Activated T-cell treated with anti-CD3 and anti-CD28 coated beads, Interleukin-2, amount 50 U/mL, for 72 hours (primary cell): ENCODE results near the gene EPC2. TPM values are rescaled to one million over a fixed set of nuclear protein-coding genes. Genes with fewer than 3 reads are reported as not detected.
"Not testable (repeated sequence)": the region's sequence is repeated elsewhere in the genome, so short reads cannot be mapped to it uniquely, and the experiment has no call there.

Source experiments
- ATAC-seq, 2 donors: fragments of 150-1000 bp; cut with Tn5 transposase; replicated peaks in 1 of 2; 2 replicates each; pipeline ENCODE4 v1.10.0; 2021; ENCODE audit warnings: moderate library complexity in 2 of 2, mild to moderate bottlenecking in 1 of 2
- DNase-seq, 2 donors: peaks; one replicate each; pipeline ENCODE4 v3.0.0; 2021 to 2022; ENCODE audit warnings: mixed read lengths in 1 of 2
- H3K27ac Mint-ChIP-seq: one replicate; pipeline ENCODE4 v1.8.0; 2022; ENCODE audit warnings: mild to moderate bottlenecking, moderate library complexity, mixed read lengths
- H3K27me3 Mint-ChIP-seq: one replicate; pipeline ENCODE4 v1.8.0; 2022; ENCODE audit warnings: low read depth, mixed read lengths
- H3K36me3 Mint-ChIP-seq, 2 donors: one replicate each; pipeline ENCODE4 v1.8.0; 2022; ENCODE audit warnings: mixed read lengths in 2 of 2, mild to moderate bottlenecking in 1 of 2; ENCODE audit not compliant: insufficient read depth in 2 of 2
- H3K4me1 Mint-ChIP-seq: one replicate; pipeline ENCODE4 v1.8.0; 2022; ENCODE audit warnings: low read depth, mixed read lengths
- H3K4me3 Mint-ChIP-seq, 2 donors: one replicate each; pipeline ENCODE4 v1.8.0; 2022; ENCODE audit warnings: mild to moderate bottlenecking in 2 of 2, mixed read lengths in 2 of 2, moderate library complexity in 2 of 2
- H3K9me3 Mint-ChIP-seq, 2 donors: one replicate each; pipeline ENCODE4 v1.8.0; 2022; ENCODE audit warnings: mixed read lengths in 2 of 2
- total RNA-seq, 2 donors: library from RNA; stranded (reverse); gene quantifications; one replicate each; pipeline ENCODE4 v1.2.3, GENCODE V29; 2022

EPC2 gene
- total RNA-seq, 2 donors from 2014 or later, result 33.2 to 37.2 TPM

DNA sequence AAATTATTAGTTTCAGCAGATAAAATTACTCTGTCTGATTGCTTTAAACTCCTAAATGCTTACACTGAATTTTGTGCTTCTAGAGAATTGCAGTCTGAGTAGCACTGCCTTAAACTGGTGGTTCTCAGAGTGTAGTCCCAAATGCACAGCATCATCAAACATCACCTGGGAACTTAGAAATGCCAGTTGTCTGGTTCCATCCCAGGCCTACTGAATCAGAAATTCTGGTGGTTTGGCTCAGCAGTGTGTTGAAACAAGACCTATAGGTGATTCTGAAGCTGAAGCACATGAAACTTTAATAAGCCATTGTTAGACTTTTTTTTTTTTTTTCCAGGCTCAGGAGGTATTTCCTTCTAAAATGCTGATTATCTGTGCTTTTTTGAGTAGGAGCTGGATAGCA is 22.0 kb downstream of the EPC2 start:
- no peaks in the 10 kb centered on the region for H3K9me3 Mint-ChIP-seq
- H3K36me3 Mint-ChIP-seq, result peaks cover 0 to 10% of the 10 kb centered on the region in 2 donors
- ATAC-seq (peak; percentile 39 to 43), DNase-seq (no peak)
- peaks cover 67% of the 10 kb centered on the region for H3K4me1 Mint-ChIP-seq
- H3K4me3 Mint-ChIP-seq, result peak overlapping the region in 1 of 2 donors; percentile 9
- H3K27ac Mint-ChIP-seq, result no peak overlapping the region
- no peaks in the 10 kb centered on the region for H3K27me3 Mint-ChIP-seq

DNA sequence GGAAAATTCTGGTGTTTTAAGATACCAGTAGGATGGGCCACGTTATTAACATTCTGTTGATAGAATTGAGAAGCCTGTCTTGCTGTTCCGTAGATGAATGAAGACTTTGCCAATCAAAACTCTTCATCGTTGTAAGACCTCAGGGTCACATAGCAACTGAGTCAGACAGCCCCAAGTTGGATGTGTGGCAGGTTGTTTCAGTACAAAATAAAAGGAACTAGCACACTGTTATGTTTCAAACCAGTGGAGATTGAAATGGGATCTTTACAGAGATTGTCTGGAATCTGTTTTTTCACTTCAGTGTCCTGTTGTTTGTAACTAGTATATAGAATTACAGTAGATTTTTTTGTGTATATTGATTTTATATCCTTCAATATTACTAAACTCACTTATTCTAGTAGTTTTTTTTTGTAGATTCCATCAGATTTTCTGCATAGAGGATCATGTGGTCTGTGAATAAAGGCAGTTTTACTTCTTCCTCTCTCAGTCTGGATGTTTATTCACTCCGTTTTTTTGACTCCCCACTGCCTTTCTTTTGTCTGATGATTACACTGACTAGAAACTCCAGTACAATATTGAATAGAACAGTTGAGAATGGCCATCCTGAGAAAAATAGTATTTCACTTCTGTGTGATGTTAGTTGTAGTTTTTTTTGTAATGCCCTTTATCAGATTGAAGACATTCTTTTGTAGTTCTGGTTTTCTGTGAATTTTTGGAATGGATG is 22.7 kb downstream of the EPC2 start:
- no peaks in the 10 kb centered on the region for H3K9me3 Mint-ChIP-seq
- ATAC-seq (peak; percentile 33 to 34), DNase-seq (no peak)
- H3K27ac Mint-ChIP-seq, result peak overlapping the region; percentile 18
- no peaks in the 10 kb centered on the region for H3K27me3 Mint-ChIP-seq
- peaks cover 67% of the 10 kb centered on the region for H3K4me1 Mint-ChIP-seq
- H3K36me3 Mint-ChIP-seq, result peaks cover 0 to 6% of the 10 kb centered on the region in 2 donors
- H3K4me3 Mint-ChIP-seq, result peak overlapping the region in 1 of 2 donors; percentile 9

DNA sequence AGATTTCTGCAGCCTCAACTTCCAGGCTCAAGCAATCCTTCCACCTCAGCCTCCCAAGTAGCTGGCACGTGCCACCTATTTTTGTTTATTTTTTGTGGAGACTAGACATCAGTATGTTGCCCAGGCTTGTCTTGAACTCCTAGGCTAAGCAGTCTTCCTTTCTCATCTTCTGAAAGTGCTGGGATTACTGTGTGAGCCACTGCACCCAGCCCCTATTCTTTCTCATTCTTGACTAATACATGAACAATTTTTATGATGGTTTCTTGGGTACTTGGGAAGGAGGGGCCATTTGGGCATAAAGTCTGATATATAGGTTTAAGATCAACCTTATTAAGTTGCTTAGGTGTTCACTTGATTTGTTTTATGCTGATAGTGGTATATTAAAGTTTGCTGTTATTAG is 26.2 kb downstream of the EPC2 start:
- peaks cover 82% of the 10 kb centered on the region for H3K4me1 Mint-ChIP-seq
- no peak for DNase-seq
- H3K36me3 Mint-ChIP-seq, result peaks cover 3 to 8% of the 10 kb centered on the region in 2 donors
- H3K27me3 Mint-ChIP-seq, result no peaks in the 10 kb centered on the region
- peak overlapping the region; percentile 16 to 33 for H3K4me3 Mint-ChIP-seq
- H3K27ac Mint-ChIP-seq, result peak overlapping the region; percentile 64
- peaks cover 0 to 3% of the 10 kb centered on the region in 2 donors for H3K9me3 Mint-ChIP-seq
- ATAC-seq, result peak in 1 of 2 donors; percentile 17

DNA sequence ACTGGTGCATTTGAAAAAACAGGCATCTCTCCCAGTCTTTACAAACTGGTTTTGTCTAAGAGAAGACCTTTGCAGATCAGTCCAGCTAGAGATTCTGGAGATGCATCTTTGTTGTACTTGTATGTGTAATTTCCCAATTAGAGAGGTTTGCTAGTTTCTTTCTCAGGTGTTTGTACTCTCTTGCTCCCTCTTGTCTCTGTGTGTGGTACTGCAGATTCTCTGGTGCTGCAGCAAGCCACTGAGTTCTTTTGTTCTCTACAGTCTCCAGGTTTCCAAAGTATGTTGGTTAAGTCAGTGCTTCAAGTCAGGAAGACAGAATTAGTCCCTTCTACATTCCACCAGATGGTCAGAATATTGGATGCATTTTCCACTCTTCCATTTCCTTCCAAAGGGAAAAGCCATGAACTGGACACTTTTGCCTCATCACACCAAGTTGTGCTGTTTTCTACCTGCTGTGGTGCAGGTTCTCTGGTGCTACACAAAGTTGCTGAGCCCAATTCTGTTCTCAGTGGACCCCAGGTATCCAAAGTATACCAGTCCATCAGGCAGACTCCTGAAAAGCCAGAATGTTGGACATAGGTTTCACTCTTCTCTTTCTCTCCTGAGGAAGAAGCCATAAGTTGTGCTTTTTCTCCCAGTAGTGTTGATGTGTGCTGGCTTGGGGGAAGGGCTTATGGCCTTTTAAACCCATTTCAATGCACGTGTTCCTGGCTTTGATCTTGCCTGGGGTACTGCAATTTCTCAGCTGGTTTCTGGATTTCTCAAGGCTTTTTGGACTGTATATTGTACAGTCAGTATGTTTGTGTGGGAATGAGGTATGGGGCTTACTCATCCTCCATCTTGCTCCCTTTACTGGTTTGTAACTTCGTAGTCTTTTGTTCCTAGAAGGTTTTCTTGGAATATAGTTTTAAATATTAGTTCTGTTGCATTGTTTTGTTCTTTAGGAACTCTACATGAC is 29.8 kb downstream of the EPC2 start:
- Mint-ChIP-seq H3K4me1 (peaks cover 52% of the 10 kb centered on the region), H3K27ac (peak overlapping the region; percentile 89), H3K4me3 (peak overlapping the region in 1 of 2 donors; percentile 73), H3K9me3 (peaks cover 0 to 3% of the 10 kb centered on the region in 2 donors), H3K36me3 (peaks cover 3 to 8% of the 10 kb centered on the region in 2 donors), H3K27me3 (no peaks in the 10 kb centered on the region)
- peak; percentile 32 to 38 for DNase-seq
- peak; percentile 51 to 66 for ATAC-seq

DNA sequence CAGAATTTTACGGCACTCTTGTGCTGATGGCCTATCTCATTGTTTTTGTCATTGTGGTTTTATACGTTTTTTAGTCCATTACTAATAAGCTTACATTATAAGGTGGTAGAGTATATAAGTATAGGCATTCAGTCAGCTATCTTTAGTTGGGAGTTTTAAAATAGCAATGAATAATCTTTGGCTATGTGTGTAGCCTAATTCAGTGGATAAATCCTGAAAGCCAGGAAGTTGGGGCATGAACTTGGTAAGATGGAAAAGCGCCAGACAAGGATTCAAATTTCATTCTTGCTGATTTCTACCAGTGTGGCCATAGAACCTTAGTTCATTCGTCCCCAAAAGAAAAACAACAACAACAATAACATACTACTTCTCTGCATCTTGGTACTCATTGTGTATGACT is 31.2 kb downstream of the EPC2 start:
- Mint-ChIP-seq H3K36me3 (peaks cover 6 to 7% of the 10 kb centered on the region in 2 donors), H3K4me3 (no peak overlapping the region), H3K4me1 (peaks cover 47% of the 10 kb centered on the region), H3K9me3 (peaks cover 0 to 3% of the 10 kb centered on the region in 2 donors), H3K27me3 (no peaks in the 10 kb centered on the region), H3K27ac (peak overlapping the region; percentile 76)
- ATAC-seq (no peak), DNase-seq (no peak)

DNA sequence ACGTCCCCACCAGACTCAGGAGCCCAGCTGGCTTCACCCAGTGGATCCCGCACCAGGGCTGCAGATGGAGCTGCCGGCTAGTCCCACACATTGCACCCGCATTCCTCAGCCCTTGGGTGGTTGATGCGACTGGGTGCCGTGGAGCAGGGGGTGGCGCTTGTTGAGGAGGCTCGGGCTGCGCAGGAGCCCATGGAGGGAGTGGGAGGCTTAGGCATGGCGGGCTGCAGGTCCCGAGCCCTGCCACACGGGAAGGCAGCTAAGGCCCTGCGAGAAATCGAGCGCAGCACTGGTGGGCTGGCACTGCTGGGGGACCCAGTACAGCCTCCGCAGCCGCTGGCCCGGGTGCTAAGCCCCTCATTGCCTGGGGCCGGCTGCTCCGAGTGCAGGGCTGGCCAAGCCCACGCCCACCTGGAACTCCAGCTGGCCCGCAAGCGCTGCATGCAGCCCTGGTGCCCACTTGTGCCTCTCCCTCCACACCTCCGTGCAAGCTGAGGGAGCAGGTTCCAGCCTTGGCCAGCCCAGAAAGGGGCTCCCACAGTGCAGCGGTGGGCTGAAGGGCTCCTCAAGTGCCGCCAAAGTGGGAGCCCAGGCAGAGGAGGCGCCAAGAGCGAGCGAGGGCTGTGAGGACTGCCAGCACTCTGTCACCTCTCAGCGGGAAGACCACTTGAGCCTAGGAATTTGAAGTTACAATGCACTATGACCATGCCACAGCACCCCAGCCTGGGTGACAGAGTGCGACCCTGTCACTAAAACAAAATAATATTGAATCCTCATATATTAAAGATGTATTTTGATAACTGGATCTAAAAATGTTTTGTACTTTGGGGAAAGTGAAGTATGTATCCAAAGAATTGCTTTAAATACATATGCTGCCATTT is 34.0 kb downstream of the EPC2 start:
- H3K4me3 Mint-ChIP-seq, ATAC-seq, H3K27ac Mint-ChIP-seq, DNase-seq, H3K36me3 Mint-ChIP-seq, H3K27me3 Mint-ChIP-seq, H3K9me3 Mint-ChIP-seq: not testable (repeated sequence)
- H3K4me1 Mint-ChIP-seq, result peaks cover 53% of the 10 kb centered on the region

DNA sequence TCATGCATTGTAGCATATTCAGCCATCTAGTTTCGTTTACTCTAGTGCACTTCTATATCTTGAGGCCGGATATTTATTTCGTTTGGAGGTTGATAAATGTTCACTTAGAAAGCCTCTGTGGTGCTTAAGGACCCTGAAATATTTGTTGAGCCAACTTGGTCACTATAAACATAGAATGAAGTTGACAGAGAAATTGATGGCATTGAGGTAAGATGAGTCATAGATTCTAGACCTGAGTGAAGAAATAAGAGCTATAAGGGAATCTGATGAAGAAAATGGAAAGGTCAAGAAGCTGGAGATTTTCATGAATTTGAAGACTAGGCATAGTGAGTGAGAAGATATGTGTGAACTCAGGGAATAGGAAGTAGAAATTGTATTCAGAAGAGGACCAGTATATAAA is 35.9 kb downstream of the EPC2 start:
- H3K4me1 Mint-ChIP-seq, result peaks cover 49% of the 10 kb centered on the region
- no peaks in the 10 kb centered on the region for H3K27me3 Mint-ChIP-seq
- ATAC-seq, result no peak
- H3K9me3 Mint-ChIP-seq, result peaks cover 0 to 2% of the 10 kb centered on the region in 2 donors
- DNase-seq, result no peak
- H3K36me3 Mint-ChIP-seq, result peaks cover 4 to 5% of the 10 kb centered on the region in 2 donors
- H3K27ac Mint-ChIP-seq, result peak overlapping the region; percentile 2
- H3K4me3 Mint-ChIP-seq, result no peak overlapping the region

DNA sequence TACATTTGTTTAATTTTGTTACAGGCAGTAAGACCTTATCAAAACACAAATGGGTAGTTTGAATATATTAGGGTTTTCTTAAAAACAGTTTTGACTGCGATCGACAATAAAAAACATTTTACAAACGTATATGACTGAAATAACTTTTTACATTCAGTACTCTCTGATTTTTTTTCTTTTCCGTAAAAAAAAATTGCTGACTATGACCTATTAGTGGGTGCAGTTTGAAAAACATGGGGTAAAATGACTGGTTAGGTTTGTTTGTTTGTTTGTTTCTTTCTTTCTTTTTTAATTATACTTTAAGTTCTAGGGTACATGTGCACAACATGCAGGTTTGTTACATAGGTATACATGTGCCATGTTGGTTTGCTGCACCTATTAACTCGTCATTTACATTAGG is 36.9 kb downstream of the EPC2 start:
- Mint-ChIP-seq H3K27ac (no peak overlapping the region), H3K9me3 (peaks cover 0 to 2% of the 10 kb centered on the region in 2 donors), H3K36me3 (peaks cover 4 to 5% of the 10 kb centered on the region in 2 donors), H3K27me3 (no peaks in the 10 kb centered on the region), H3K4me1 (peaks cover 47% of the 10 kb centered on the region), H3K4me3 (no peak overlapping the region)
- ATAC-seq (no peak), DNase-seq (no peak)

DNA sequence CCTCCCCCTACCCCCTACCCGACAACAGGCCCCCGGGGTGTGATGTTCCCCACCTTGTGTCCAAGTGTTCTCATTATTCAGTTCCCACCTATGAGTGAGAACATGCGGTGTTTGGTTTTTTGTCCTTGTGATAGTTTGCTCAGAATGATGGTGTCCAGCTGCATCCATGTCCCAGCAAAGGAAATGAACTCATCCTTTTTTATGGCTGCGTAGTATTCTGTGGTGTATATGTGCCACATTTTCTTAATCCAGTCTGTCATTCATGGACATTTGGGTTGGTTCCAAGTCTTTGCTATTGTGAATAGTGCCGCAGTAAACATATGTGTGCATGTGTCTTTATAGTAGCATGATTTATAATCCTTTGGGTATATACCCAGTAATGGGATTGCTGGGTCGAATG is 37.3 kb downstream of the EPC2 start:
- ATAC-seq, DNase-seq, H3K36me3 Mint-ChIP-seq, H3K27me3 Mint-ChIP-seq, H3K27ac Mint-ChIP-seq, H3K9me3 Mint-ChIP-seq, H3K4me3 Mint-ChIP-seq: not testable (repeated sequence)
- H3K4me1 Mint-ChIP-seq, result peaks cover 49% of the 10 kb centered on the region

DNA sequence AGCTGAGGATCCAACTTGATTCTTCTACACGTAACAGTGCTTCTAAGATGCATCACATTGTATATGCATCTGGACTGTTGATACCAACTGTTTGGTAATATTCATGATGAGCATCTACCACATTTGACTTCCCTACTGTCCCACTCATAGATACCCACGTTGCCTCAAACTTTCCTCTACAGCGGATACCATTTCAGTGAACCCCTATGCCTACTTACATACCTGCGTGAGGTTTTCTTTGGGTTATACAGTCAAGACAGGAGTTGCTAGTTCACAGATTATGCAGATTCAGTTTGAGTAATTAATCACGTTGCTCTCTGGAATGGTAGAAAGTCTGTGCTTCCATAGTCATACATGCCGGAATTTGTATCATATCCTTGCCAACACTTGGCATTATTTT is 40.0 kb downstream of the EPC2 start:
- Mint-ChIP-seq H3K4me1 (peaks cover 63% of the 10 kb centered on the region), H3K4me3 (no peak overlapping the region), H3K9me3 (peaks cover 0 to 2% of the 10 kb centered on the region in 2 donors), H3K27ac (no peak overlapping the region), H3K27me3 (no peaks in the 10 kb centered on the region), H3K36me3 (peaks cover 4 to 5% of the 10 kb centered on the region in 2 donors)
- DNase-seq, result no peak
- peak; percentile 18 to 57 for ATAC-seq

DNA sequence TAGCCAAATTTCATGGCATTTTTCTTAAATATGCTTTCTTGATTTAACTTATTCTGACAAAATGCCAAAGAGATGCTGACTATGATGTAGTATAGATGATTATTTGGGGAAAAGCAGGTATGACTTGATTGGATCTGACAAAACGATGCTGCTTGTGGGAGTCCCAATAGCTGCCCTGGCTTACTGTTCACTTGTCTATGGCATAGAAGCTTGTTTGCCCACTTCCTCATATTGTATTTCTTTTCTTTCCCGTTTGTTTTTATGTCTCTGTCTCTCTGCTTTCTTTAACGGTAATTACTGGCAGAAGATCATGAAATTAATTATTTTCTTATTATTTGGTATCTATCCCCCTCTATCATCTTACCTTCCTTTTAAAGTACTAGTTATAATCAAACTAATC is 43.0 kb downstream of the EPC2 start:
- no peak overlapping the region for H3K27ac Mint-ChIP-seq
- no peaks in the 10 kb centered on the region for H3K27me3 Mint-ChIP-seq
- H3K36me3 Mint-ChIP-seq, result peaks cover 0 to 22% of the 10 kb centered on the region in 2 donors

DNA sequence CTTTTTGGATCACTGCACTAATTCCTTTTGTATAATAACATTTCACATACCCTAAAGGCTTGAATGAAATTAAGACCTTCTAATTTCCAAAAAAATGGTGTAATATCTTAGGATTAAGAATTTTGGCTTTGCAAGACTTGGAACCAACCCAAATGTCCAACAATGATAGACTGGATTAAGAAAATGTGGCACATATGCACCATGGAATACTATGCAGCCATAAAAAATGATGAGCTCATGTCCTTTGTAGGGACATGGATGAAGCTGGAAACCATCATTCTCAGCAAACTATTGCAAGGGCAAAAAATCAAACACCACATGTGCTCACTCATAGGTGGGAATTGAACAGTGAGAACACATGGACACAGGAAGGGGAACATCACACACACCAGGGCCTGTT is 43.5 kb downstream of the EPC2 start:
- not testable (repeated sequence) for DNase-seq, H3K9me3 Mint-ChIP-seq, ATAC-seq, H3K27me3 Mint-ChIP-seq, H3K4me3 Mint-ChIP-seq, H3K27ac Mint-ChIP-seq
- Mint-ChIP-seq H3K4me1 (peaks cover 40% of the 10 kb centered on the region), H3K36me3 (peaks cover 0 to 21% of the 10 kb centered on the region in 2 donors)

More for the DNA sequence above, 43.0 kb downstream of the EPC2 start:
- Mint-ChIP-seq H3K4me3 (no peak overlapping the region), H3K4me1 (peaks cover 45% of the 10 kb centered on the region), H3K9me3 (peaks cover 0 to 2% of the 10 kb centered on the region in 2 donors)
- DNase-seq (no peak), ATAC-seq (no peak)
